OCI-LY3 (cell line): ENCODE data around the gene UNC13B.

ENCODE experiments used
- H2AFZ ChIP-seq: fragments of 200-600, 300-600 bp; shearing (Covaris generic); 2 replicates; pipeline ENCODE4 v1.6.0; 2014; ENCODE audit warnings: antibody characterized with exemption, low read depth, low read length
- H3K27ac ChIP-seq: fragments of 200-600, 300-600 bp; sonication (generic); 2 replicates; pipeline ENCODE4 v1.5.1; 2014; ENCODE audit warnings: mild to moderate bottlenecking, low read length, moderate library complexity, mixed read lengths
- H3K27me3 ChIP-seq: fragments of 200-600, 300-600 bp; sonication (generic); 2 replicates; pipeline ENCODE4 v1.6.1; 2014; ENCODE audit warnings: low read depth, low read length, mixed read lengths
- H3K36me3 ChIP-seq: fragments of 200-600, 300-600 bp; sonication (generic); replicated peaks from 2 replicates; pipeline ENCODE3; 2014; ENCODE audit warnings: low read depth, low read length, mixed read lengths
- H3K4me1 ChIP-seq: fragments of 300-600, 200-600 bp; sonication (generic); 2 replicates; pipeline ENCODE4 v1.6.1; 2014; ENCODE audit warnings: low read length, mixed read lengths
- H3K4me2 ChIP-seq: fragments of 200-600, 300-600 bp; sonication (generic); 2 replicates; pipeline ENCODE4 v1.6.1; 2014; ENCODE audit warnings: low read length, mixed read lengths
- H3K4me3 ChIP-seq: fragments of 300-600, 200-600 bp; sonication (generic); 2 replicates; pipeline ENCODE4 v1.5.1; 2014; ENCODE audit warnings: antibody characterized with exemption, mild to moderate bottlenecking, low read length, moderate library complexity
- H3K79me2 ChIP-seq: fragments of 300-600, 200-600 bp; shearing (Covaris generic); 2 replicates; pipeline ENCODE4 v1.6.1; 2014; ENCODE audit warnings: mild to moderate bottlenecking, low read length, mixed read lengths
- H3K9ac ChIP-seq: fragments of 300-600, 200-600 bp; shearing (Covaris generic); 2 replicates; pipeline ENCODE4 v1.6.0; 2014; ENCODE audit warnings: mild to moderate bottlenecking, low read length, moderate library complexity
- H3K9me3 ChIP-seq: fragments of 200-600, 300-600 bp; shearing (Covaris generic); 2 replicates; pipeline ENCODE4 v1.6.1; 2014; ENCODE audit warnings: low read length, mixed read lengths; ENCODE audit not compliant: insufficient read depth
- H4K20me1 ChIP-seq: fragments of 200-600, 300-600 bp; sonication (generic); 2 replicates; pipeline ENCODE4 v1.6.1; 2016; ENCODE audit warnings: low read length, mixed read lengths; ENCODE audit not compliant: insufficient read depth
- CTCF ChIP-seq: fragments of 200-600, 300-600 bp; sonication (generic); IDR thresholded peaks from 2 replicates; pipeline ENCODE4 v1.5.1; 2014; ENCODE audit warnings: antibody characterized with exemption, low read length, low read depth
- EZH2phosphoT487 ChIP-seq: fragments of 200-600 bp; shearing (Covaris generic); IDR thresholded peaks from 2 replicates; pipeline ENCODE4 v1.6.1; 2018; ENCODE audit warnings: antibody characterized with exemption, mixed run types, low read depth

UNC13B gene

GRCh38 chr9:35260186-35260585, 98.4 kb downstream of the UNC13B start:
- H3K36me3 ChIP-seq: no peaks in the 10 kb centered on the region
- TF ChIP-seq CTCF: no peak
- TF ChIP-seq EZH2phosphoT487: no peak

GRCh38 chr9:35262064-35262463, 100.3 kb downstream of the UNC13B start:
- no peak overlapping the region for H3K9ac ChIP-seq
- TF ChIP-seq CTCF: no peak
- no peak for TF ChIP-seq EZH2phosphoT487
- no peaks in the 10 kb centered on the region for H4K20me1 ChIP-seq
- H3K9me3 ChIP-seq: no peaks in the 10 kb centered on the region
- H3K36me3 ChIP-seq: no peaks in the 10 kb centered on the region
- H2AFZ ChIP-seq: no peak overlapping the region
- H3K4me1 ChIP-seq: peaks cover 15% of the 10 kb centered on the region
- H3K4me2 ChIP-seq: no peak overlapping the region
- H3K79me2 ChIP-seq: no peaks in the 10 kb centered on the region
- H3K4me3 ChIP-seq: no peak overlapping the region
- H3K27me3 ChIP-seq: peaks cover 5% of the 10 kb centered on the region
- no peak overlapping the region for H3K27ac ChIP-seq

More at GRCh38 chr9:35260186-35260585, 98.4 kb downstream of the UNC13B start:
- Histone ChIP-seq H3K9ac (no peak overlapping the region), H2AFZ (no peak overlapping the region), H3K27me3 (no peaks in the 10 kb centered on the region), H4K20me1 (no peaks in the 10 kb centered on the region), H3K27ac (no peak overlapping the region), H3K4me1 (peaks cover 19% of the 10 kb centered on the region), H3K4me2 (no peak overlapping the region), H3K4me3 (no peak overlapping the region), H3K79me2 (no peaks in the 10 kb centered on the region), H3K9me3 (no peaks in the 10 kb centered on the region)

- TF ChIP-seq CTCF (no peak), EZH2phosphoT487 (no peak)
- Histone ChIP-seq H3K79me2 (no peaks in the 10 kb centered on the region), H4K20me1 (no peaks in the 10 kb centered on the region), H3K36me3 (no peaks in the 10 kb centered on the region), H3K4me3 (no peak overlapping the region), H2AFZ (no peak overlapping the region), H3K4me2 (no peak overlapping the region), H3K27ac (no peak overlapping the region), H3K9ac (no peak overlapping the region), H3K4me1 (peaks cover 7% of the 10 kb centered on the region), H3K27me3 (peaks cover 31% of the 10 kb centered on the region), H3K9me3 (no peaks in the 10 kb centered on the region)
These were observed 105.9 kb downstream of the UNC13B start for GRCh38 chr9:35267710-35268109.

- Histone ChIP-seq H3K36me3 (no peaks in the 10 kb centered on the region), H3K9ac (no peak overlapping the region), H3K4me3 (no peak overlapping the region), H3K27me3 (peaks cover 31% of the 10 kb centered on the region), H3K4me2 (no peak overlapping the region), H3K27ac (no peak overlapping the region), H3K9me3 (no peaks in the 10 kb centered on the region; the same call in 1 of the 2 replicates), H2AFZ (no peak overlapping the region), H3K4me1 (peaks cover 17% of the 10 kb centered on the region), H3K79me2 (no peaks in the 10 kb centered on the region), H4K20me1 (no peaks in the 10 kb centered on the region)
- TF ChIP-seq CTCF (no peak), EZH2phosphoT487 (no peak)
These were observed 108.1 kb downstream of the UNC13B start for GRCh38 chr9:35269919-35270318.
